Measurements from ENCODE around the gene ATL3.

DNA sequence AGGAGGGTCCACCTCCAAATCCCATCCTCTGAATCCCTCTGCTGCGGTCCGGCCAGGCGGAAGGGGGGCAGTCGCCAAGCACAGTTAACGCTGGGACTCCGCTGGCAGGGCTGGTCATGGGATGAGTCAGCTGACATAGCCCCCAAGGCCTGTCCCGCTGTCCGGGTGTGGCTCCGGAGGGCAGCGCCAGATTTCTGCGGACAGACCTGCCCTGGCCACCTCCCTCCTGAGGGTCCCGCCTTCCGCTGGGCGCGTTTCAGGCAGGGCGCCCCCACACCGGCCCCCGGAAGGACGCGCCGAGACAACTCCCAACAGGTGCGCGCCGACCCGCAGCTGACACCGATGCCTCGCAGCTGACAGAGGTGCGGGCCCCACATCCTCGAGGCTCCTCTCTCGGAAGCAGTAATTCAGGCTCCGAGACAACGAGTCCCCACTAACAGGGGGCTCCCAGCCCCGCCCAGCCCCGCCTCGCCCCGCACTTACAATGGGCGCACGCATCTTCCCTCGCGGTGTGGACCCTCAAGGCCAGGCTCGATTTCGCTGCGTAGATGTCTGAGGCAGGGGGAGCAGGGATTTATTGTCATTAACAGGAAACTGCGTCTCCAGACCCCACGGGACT is 57.5 kb downstream of the ATL3 start:
- TF ChIP-seq, protein P1, sequence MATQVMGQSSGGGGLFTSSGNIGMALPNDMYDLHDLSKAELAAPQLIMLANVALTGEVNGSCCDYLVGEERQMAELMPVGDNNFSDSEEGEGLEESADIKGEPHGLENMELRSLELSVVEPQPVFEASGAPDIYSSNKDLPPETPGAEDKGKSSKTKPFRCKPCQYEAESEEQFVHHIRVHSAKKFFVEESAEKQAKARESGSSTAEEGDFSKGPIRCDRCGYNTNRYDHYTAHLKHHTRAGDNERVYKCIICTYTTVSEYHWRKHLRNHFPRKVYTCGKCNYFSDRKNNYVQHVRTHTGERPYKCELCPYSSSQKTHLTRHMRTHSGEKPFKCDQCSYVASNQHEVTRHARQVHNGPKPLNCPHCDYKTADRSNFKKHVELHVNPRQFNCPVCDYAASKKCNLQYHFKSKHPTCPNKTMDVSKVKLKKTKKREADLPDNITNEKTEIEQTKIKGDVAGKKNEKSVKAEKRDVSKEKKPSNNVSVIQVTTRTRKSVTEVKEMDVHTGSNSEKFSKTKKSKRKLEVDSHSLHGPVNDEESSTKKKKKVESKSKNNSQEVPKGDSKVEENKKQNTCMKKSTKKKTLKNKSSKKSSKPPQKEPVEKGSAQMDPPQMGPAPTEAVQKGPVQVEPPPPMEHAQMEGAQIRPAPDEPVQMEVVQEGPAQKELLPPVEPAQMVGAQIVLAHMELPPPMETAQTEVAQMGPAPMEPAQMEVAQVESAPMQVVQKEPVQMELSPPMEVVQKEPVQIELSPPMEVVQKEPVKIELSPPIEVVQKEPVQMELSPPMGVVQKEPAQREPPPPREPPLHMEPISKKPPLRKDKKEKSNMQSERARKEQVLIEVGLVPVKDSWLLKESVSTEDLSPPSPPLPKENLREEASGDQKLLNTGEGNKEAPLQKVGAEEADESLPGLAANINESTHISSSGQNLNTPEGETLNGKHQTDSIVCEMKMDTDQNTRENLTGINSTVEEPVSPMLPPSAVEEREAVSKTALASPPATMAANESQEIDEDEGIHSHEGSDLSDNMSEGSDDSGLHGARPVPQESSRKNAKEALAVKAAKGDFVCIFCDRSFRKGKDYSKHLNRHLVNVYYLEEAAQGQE (IDR thresholded peaks at IDR 0.05; ENCODE audit: borderline replicate concordance in 1 of 2, low read depth in 1 of 2, low read length in 2 of 2), result no peak
- TF ChIP-seq CHD2 (IDR thresholded peaks at IDR 0.05; ENCODE audit: low read depth, low read length) (no peak), ZNF678 (CRISPR knock-in tag; IDR thresholded peaks at IDR 0.05) (no peak), FOXK1 (CRISPR knock-in tag; IDR thresholded peaks at IDR 0.05; ENCODE audit: borderline replicate concordance, low read depth) (no peak)
- TF ChIP-seq, protein P2, sequence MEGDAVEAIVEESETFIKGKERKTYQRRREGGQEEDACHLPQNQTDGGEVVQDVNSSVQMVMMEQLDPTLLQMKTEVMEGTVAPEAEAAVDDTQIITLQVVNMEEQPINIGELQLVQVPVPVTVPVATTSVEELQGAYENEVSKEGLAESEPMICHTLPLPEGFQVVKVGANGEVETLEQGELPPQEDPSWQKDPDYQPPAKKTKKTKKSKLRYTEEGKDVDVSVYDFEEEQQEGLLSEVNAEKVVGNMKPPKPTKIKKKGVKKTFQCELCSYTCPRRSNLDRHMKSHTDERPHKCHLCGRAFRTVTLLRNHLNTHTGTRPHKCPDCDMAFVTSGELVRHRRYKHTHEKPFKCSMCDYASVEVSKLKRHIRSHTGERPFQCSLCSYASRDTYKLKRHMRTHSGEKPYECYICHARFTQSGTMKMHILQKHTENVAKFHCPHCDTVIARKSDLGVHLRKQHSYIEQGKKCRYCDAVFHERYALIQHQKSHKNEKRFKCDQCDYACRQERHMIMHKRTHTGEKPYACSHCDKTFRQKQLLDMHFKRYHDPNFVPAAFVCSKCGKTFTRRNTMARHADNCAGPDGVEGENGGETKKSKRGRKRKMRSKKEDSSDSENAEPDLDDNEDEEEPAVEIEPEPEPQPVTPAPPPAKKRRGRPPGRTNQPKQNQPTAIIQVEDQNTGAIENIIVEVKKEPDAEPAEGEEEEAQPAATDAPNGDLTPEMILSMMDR (CRISPR knock-in tag; IDR thresholded peaks at IDR 0.05), result no peak

Data from HepG2 (cell line).